GM13976 (cell line): ENCODE measurements around the gene RESP18.
A peak's percentile ranks its signal among the peaks of the same experiment; 100 is the strongest.

Experiments used
- DNase-seq: peaks from one replicate; pipeline ENCODE4 v3.0.0; 2012; ENCODE audit warnings: low spot score
- in situ Hi-C: fragments of 300-500 bp; cut with MboI; formaldehyde crosslinking; loops from one replicate; pipeline ENCODE4 v1.12.0; 2022; ENCODE audit warnings: low sequenced_read_pairs, mixed read lengths, inconsistent platforms; ENCODE audit not compliant: unreplicated experiment
- TF ChIP-seq, protein P1 (sequence below): IDR thresholded peaks from 2 replicates; pipeline ENCODE4 v1.5.1; 2012; ENCODE audit warnings: borderline replicate concordance, mild to moderate bottlenecking; ENCODE audit not compliant: insufficient read depth; ENCODE audit errors: extremely low read depth, missing control alignments, control extremely low read depth

The RESP18 gene

DNA sequence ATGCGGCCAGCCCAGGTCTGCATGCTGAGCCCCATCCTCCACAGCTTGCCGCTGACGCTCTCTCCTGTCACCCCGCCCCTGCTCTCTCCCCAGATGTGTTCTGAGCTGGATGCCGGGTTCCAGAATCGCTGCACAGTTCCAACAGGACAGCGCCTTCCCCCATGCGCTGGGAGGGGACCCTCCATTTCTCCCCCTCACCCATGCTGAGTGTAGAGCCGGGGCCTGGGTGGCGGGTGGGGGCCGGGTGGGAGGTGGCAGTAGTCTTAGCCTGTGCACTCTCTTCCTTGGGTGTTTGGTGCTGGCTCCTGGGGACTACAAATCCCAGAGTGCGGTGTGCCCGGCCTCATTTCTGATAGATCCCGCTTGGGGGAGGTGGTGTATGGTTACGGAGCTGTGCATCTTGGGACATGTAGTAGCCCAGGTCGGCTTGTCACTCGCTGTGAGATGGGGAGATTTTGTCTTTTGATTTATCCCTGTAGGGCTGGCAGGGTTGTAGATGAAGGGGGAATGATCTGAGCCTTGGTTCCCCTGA, 46.6 kb downstream of the RESP18 start:
- TF ChIP-seq, protein P1, sequence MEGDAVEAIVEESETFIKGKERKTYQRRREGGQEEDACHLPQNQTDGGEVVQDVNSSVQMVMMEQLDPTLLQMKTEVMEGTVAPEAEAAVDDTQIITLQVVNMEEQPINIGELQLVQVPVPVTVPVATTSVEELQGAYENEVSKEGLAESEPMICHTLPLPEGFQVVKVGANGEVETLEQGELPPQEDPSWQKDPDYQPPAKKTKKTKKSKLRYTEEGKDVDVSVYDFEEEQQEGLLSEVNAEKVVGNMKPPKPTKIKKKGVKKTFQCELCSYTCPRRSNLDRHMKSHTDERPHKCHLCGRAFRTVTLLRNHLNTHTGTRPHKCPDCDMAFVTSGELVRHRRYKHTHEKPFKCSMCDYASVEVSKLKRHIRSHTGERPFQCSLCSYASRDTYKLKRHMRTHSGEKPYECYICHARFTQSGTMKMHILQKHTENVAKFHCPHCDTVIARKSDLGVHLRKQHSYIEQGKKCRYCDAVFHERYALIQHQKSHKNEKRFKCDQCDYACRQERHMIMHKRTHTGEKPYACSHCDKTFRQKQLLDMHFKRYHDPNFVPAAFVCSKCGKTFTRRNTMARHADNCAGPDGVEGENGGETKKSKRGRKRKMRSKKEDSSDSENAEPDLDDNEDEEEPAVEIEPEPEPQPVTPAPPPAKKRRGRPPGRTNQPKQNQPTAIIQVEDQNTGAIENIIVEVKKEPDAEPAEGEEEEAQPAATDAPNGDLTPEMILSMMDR = no peak
- in situ Hi-C loops = loop anchor here (25.0 kb wide), 1 partner anchor 124 kb away; the partner anchor contains the start of genes NHEJ1 and SLC23A3
- DNase-seq = peak; percentile 19

DNA sequence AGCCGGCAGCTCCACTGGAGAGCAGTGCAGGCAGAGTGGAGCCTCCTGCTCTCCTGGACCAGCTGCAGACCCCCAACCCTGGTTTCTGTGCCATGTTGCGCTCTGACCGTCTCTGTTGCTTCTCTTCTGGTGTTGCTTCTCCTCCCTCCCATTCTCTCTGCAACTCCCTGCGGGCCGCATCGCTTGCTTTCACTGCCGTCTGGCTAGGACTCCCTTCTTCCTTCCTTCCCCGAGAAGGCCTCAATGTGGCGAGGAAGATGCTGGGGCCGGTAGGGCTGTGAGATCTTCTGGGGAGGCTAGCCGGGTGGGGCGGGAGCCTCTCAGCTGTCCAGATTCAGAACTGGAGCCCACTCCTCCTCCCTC, 47.2 kb downstream of the RESP18 start:
- TF ChIP-seq, protein P1 = no peak
- peak; percentile 15 for DNase-seq
- in situ Hi-C loops = loop anchor here (25.0 kb wide), 1 partner anchor 123 kb away; the partner anchor contains the start of genes NHEJ1 and SLC23A3

DNA sequence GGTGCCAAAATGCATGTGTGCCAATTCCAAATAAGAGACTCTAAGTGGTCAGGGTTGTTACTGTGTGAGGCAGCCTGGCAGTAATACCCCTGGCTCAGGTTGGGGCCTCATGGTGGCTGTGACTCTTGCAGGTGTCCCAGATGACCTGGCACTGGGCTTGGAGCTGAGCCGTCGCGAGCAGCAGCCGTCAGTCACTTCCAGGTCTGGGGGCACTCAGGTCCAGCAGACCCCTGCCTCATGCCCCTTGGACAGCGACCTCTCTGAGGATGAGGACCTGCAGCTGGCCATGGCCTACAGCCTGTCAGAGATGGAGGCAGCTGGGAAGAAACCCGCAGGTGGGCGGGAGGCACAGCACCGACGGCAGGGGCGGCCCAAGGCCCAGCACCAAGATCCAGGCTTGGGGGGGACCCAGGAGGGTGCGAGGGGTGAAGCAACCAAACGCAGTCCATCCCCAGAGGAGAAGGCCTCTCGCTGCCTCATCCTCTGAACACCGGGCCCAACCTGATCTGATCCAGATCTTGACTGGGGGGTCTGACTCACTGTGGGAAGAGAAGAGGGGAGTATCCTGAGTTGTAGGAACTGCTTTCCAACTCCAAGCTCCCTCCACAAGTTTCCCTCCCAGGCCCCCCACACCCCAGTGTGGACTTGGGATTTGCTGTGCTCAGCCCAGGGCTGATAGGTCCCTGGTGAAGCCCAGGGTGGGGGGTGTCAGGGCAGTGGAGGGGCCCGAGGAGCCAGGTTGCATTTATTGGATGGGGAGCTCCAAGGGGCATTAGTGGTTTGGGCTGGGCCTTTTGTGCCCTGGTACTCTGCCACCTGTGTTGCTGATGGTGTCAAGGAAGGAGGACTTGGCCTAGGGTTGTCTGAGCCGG, 47.8 kb downstream of the RESP18 start:
- peak; percentile 15 for DNase-seq
- in situ Hi-C loops = loop anchor here (25.0 kb wide), 1 partner anchor 122 kb away; the partner anchor contains the start of genes NHEJ1 and SLC23A3
- TF ChIP-seq, protein P1 = no peak

DNA sequence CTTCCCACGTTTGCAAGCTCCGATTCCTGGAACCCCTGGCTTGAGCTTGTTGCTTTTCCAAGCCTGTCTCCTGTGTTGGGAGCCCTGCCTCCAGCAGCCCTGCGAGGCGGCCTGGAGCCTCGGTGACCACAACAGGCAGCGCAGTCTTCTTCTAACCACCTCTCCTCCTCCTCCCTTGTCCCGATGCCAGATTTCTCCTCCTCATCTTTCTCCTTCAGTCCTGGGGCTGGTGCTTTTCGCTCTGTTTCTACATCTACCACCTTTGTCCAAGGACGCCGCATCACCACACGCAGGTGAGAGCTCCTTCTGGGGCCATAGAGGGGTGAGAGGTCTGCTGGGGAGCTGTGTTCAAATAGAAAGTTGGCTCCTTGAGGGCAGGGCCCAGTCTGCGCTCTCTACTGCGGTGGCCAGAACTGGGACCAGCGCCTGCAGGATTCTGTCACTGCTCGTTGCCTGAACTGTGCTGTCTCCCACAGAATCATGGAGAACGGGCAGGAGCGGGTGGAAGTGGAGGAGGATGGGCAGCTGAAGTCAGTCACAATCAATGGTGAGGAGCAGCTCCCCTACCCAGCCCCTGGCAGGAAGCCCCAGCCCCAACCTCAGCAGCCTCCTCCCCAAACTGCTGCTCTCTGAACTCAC, 49.5 kb downstream of the RESP18 start:
- TF ChIP-seq, protein P1 = no peak
- in situ Hi-C loops = loop anchor here (25.0 kb wide), 1 partner anchor 121 kb away; the partner anchor contains the start of genes NHEJ1 and SLC23A3
- DNase-seq = no peak

DNA sequence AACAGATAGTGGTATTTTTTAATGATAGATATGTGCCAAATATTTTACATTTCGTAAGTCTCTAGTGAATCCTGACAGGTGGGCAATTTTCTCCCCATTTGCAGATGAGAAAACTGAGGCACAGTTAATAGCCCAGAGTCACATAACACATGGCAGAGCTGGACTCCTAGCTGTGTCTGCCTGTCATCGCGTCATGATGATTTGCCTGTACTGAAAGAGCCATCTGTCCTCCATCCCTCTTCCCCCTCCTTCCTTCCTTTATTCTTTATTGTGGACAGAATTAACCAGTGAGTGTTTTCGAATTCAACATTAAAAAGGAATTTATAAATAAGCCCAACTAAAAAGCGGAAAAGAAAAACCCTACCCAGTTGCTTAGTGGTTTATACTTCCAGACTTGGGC, 50.2 kb downstream of the RESP18 start:
- TF ChIP-seq, protein P1 = no peak
- in situ Hi-C loops = loop anchor here (25.0 kb wide), 1 partner anchor 120 kb away; the partner anchor contains the start of genes NHEJ1 and SLC23A3
- no peak for DNase-seq

DNA sequence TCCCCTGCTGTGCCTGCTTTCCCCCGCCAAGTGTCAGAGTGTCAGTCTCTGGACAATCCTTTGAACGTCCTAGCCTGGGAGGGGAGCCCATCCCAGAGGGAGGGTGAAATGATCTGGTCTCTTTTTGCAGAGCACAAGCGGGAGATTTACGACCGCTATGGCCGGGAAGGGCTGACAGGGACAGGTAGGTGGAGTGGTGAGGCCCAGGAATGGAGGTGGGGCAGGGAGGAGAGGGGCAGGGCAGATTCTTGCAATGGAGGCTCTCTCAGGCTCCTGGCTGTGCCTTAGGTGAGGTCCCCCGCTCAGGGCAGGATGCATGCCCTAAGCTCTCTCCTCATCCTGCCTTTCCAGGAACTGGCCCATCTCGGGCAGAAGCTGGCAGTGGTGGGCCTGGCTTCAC, 51.0 kb downstream of the RESP18 start:
- in situ Hi-C loops = loop anchor here (25.0 kb wide), 1 partner anchor 119 kb away; the partner anchor contains the start of genes NHEJ1 and SLC23A3
- TF ChIP-seq, protein P1 = no peak
- DNase-seq = no peak
